DND-41 (cell line): Measurements from ENCODE around the gene SLC25A34.

Experiments used
- CTCF ChIP-seq: IDR thresholded peaks from 2 replicates; pipeline ENCODE4 v1.5.1; 2012; ENCODE audit warnings: borderline replicate concordance, low read length, moderate library complexity, mild to moderate bottlenecking; ENCODE audit not compliant: poor library complexity, severe bottlenecking; ENCODE audit errors: extremely low read depth
- EZH2 ChIP-seq: IDR thresholded peaks from 3 replicates; pipeline ENCODE4 v1.6.1; 2012; ENCODE audit warnings: borderline replicate concordance, low read depth, mild to moderate bottlenecking, moderate library complexity, low read length, inconsistent platforms; ENCODE audit not compliant: severe bottlenecking

- TF ChIP-seq CTCF (no peak), EZH2 (no peak)
Observed at GRCh38 chr1:15727424-15727823, 8.6 kb upstream of the SLC25A34 start.
